GM19438 (cell line): Measurements from ENCODE around the gene PTH2R.
"Not testable (repeated sequence)": the region's sequence is repeated elsewhere in the genome, so short reads cannot be mapped to it uniquely, and the experiment has no call there.

Experiments
- ATAC-seq: cut with Tn5 transposase; IDR thresholded peaks from one replicate; pipeline ENCODE4 v1.9.1; 2021; ENCODE audit warnings: low read depth; ENCODE audit not compliant: unreplicated experiment

Gene PTH2R

DNA sequence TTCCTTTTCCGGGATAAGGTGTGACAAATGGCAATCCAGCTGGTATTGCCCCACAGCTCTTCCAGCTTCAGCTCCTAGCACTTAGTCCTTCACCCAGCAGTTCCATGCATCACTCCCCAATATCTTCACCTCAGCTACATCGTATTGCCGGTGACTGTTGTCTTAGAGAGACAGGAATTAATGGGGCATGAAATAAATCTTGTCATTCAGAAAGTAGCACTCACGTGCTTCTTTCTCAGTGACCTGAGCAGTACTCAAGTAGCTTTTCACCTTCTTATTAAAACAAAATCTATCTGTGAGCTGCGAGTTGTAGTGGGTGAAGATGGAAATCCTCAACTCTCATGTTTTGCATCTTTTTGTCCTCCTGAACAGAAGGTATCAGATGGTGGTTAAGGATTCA is 72.8 kb downstream of the PTH2R start:
- no peak for ATAC-seq

DNA sequence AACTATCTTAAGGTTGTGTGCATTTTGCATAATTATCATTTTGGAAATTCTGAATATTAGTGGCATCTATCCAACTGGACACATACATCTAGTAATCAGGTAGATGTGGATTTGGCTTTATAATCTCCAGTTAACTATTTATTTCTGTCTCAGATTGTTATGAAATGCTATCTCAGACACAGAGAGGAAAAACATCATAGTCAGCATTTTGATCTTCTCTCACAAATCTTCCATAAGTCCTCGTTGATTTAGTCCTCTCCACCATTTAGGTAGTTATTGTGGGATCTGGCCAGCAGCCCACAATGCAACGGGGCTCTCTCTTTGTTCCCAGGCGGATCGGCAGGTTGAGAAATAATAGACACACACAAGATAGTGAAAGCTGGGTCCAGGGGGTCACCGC is 75.4 kb downstream of the PTH2R start:
- ATAC-seq = not testable (repeated sequence)

DNA sequence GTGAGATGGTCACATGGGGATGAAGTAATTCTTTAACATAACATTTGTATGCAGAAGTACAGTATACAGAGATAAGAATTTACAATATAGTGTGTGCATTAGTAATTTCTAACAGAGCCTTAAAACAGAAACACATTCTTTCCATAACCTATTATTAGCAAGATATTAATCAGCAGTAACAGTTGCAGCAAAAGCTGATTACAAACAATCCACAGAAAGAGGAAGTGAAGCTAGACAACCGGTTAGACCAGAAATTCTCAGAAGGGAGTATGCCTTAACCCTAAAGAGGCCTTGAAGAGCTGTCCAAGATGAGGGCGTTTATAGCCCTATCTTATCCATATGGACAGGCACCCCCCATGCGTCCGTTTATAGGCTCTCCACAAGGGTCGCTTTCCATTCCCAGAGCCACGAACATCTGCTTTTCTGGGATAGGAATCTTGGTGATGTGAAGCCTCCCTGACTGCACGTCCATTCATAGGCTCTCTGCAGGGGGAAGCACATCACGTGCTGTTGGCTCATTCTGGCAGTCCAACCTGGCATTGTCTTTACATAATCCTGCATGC is 75.9 kb downstream of the PTH2R start:
- ATAC-seq = not testable (repeated sequence)

DNA sequence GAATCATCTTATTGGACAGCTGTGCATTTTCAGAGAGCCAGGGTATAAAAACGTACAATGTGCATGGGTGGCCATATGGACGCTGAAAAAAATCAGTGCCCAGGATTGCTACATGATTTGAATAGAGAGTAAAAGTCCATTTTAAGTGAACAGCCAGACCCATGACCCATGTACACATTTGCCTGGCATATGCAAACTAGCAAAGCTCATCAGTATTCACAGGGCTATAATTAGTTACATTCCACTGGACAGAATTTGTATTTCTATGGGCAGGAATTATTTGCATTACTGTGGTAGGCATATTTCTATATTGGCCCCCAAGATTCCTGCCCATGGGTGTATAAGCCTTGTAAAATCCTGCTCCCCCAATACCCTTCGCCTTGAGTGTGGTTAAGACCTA is 78.8 kb downstream of the PTH2R start:
- no peak for ATAC-seq

DNA sequence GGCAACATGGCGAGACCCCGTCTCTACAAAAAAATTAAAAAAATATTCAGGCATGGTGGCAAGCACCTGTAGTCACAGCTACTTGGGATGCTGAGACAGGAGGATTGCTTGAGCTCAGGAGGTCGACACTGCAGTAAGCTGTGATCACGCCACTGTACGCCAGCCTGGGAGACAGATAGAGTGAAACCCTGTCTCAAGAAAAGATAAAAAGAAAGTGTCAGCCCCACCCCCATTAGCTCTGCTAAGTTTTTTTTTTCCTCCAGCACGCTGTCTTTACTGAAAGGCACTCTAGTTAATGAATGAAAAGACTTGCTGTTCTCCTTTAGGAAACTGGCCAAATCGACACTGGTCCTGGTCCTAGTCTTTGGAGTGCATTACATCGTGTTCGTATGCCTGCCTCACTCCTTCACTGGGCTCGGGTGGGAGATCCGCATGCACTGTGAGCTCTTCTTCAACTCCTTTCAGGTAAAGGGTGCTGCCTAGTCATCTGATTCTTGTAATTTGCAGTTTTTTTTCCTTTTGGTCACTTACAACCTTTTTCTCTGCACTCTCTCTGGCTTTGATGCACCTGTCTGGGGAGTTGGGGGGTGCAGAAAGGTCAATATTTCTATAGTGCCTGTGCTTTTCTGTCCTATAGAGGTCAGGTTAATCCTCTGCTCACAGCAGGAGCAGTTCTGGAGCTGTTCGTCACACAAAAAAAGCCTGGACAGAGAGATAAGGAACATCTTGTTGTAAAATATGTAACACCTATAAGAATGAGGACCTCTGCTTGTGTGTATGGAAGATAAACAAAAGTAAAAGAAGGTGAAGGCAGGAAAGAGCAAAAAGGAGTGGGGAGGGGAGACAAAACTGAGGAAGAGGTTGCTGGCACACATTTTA is 82.3 kb downstream of the PTH2R start:
- no peak for ATAC-seq

DNA sequence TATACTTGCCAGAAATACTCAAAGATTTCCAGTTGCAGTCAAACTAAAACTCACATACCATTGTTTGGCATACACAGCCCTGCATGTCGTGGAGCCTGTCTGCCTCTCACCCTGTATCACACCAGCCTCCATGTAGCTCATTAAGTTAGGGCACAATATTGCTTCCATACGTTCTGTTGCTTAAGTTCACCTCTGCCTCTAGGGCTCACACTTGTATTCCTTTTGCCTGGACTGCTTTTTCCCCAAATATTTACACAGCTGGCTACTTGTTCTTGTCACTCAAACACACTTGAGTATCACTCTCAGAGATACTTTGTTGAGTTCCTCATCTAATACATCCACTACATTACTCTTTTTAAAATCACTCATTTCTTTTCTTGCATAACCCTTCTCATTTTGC is 83.1 kb downstream of the PTH2R start:
- no peak for ATAC-seq

DNA sequence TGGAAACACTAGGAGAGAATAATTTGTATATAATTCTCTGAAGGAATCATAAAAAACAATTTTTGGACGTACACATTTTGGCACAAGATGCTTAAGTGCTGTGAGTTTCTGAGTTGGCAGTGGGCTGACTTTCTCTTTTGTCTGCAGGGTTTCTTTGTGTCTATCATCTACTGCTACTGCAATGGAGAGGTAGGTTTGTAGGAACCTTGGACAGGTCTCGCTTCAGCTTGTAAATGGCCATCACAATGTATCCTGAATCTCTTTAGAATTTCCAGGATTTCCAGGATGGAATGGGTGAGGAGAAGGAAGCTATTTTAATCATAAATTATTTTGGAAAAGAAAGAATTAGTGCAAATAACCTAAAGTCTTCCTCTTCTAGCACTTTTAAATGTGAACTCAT is 83.9 kb downstream of the PTH2R start:
- no peak for ATAC-seq

DNA sequence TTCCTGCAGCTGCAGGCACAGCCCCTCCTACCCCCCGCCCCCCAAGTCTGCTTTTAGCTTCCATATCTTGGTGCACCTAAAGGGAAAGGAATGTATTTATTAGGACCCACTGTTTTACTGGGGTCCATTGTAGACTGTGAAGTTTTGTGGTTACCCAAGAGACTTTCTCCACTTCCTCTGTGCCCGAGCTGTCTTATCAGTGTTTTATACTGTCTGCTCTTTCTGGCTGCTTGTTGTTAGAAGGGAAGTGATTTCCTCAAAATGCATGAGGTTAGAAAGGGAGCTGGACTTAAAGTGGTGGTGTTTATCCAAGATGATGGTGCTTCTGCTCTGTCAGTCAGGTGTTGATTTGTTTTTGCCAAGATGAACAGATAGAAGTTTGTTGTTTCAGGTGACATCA is 85.0 kb downstream of the PTH2R start:
- no peak for ATAC-seq

DNA sequence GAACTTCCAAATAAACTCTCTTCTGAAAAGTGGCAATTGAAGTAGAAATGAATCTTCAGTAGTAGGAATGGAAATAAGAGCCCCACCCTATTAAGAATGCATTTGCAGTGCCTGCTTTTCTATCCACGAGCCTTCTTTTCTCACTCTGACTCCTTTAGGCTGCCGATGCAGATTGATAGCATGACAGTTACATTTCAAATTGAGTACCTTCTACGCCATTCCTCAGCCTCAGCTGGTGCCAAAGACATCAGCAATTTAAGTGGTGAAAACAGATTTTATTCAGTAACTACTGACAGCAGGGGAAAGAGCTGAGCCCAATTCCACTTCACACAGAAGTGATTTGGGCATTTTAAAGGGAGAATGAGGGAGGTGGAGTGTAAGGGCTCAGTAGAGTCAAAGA is 85.5 kb downstream of the PTH2R start:
- no peak for ATAC-seq

DNA sequence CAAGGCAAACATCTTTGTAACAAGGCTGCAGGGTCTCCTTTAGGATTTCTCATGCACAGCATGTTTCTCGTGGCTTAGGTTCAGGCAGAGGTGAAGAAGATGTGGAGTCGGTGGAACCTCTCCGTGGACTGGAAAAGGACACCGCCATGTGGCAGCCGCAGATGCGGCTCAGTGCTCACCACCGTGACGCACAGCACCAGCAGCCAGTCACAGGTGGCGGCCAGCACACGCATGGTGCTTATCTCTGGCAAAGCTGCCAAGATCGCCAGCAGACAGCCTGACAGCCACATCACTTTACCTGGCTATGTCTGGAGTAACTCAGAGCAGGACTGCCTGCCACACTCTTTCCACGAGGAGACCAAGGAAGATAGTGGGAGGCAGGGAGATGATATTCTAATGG is 86.6 kb downstream of the PTH2R start:
- ATAC-seq = no peak

DNA sequence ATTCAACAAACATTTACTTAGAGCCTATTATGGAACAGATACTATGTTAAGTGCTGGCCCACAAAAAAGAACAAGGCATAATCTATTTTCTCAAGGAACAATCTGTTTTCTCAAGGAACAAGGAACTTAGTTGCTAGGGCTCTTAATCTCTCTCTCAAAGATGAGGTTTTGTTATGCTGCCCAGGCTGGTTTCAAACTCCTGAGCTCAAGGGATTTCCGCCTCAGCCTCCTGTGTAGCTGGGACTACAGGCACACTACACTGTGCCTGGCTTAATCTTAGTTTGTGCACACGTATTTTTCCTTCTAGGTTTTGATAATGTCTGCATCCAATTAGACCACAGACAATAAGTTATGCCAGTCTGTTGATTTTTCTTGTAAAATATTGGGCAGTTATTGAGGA is 89.5 kb downstream of the PTH2R start:
- ATAC-seq = no peak

DNA sequence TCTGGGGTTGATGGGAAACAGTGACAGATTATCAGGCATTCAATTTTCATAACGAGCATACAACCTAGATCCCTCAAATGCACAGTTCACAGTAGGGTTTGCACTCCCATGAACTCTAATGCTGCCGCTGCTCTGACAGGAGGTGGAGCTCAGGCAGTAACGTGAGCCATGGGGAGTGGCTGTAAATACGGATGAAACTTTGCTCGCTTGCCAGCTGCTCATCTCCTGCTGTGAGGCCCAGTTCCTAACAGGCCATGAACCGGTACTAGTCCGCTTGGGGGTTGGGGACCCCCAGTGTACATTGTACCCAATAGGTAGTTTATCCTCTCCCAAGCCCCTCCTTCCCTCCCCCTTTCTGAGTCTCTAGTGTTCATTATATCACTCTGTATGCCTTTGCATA is 94.6 kb downstream of the PTH2R start:
- no peak for ATAC-seq

DNA sequence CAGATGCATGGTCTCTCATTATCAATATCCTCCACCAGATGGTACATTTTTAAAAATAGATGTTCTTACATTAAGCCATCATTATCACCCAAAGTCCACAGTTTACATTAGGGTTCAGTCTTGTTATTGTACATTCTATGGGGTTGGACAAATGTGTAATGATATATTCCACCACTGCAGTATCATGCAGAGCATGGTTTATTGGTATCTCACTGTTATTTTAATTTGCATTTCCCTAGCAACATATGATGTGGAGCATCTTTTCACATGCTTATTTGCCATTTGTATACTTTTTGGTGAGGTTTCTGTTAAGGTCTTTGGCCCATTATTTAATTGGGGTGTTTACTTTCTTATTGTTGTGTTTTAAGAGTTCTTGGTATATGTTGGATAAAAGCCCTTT is 95.7 kb downstream of the PTH2R start:
- no peak for ATAC-seq

DNA sequence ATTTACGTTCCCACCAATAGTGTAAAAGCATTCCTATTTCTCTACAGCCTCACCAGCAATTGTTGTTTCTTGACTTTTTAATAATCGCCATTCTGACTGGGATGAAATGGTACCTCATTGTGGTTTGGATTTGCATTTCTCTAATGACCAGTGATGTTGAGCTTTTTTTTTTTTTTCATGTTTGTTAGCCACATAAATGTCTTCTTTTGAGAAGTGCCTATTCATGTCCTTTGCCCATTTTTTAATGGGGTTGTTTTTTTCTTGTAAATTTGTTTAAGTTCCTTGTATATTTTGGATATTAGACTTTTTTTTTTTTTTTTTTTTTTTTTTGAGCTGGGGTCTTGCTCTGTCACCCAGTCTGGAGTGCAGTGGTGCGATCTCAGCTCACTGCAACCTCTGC is 98.8 kb downstream of the PTH2R start:
- ATAC-seq = not testable (repeated sequence)

DNA sequence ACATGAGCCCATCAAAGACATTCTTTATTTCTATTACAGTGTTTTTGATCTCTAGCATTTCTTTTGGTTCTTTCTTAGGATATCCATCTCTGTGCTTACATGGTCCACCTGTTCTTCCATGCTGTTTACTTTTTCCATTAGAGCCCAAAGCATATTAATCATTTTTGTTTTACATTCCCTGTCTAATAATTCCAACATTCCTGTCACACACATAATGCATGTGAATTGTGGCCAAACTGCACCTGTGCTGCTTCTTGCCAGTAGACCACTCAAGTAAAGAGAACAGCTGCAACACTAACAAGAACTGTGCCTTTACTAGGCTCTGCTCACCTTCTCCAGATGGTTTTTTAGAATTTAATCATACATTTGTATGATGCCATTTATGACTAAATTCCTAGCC is 103.0 kb downstream of the PTH2R start:
- ATAC-seq = no peak

DNA sequence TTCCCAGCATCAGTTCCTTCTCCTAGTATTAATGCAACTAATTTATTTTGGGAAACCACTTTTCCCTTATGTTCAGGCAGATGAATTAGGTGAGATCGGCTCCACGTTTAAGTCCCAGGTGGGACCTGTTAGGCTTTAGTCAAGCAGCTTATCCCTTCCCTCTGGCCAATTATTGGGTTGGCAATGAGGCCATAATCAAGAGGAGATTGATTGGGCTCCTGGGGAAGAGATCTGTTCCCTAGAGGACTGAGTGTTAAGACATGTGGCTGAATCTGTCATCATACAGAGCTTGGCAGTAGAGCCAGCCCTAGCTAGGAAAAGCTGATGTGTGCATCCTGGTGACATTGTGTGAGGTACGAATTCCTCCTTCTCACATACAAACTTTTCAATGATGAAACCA is 104.4 kb downstream of the PTH2R start:
- no peak for ATAC-seq

DNA sequence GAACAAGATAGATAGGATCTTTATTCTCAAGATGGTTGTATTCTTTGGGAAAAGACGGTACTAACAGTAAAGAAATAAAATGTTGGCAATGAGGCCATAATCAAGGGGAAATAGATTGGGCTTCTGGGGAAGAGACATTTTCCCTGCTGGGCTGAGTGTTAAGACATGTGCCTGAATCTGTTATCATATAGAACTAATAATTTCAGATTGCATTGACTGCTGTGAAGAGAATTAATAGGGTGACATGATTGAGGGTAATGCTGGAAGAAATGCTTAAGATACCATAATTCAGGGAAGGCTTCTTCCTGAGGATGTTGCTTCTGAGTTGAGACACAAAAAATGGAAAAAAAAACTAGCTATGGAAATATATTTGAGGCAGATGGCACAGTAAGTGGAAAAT is 105.0 kb downstream of the PTH2R start:
- ATAC-seq = no peak

DNA sequence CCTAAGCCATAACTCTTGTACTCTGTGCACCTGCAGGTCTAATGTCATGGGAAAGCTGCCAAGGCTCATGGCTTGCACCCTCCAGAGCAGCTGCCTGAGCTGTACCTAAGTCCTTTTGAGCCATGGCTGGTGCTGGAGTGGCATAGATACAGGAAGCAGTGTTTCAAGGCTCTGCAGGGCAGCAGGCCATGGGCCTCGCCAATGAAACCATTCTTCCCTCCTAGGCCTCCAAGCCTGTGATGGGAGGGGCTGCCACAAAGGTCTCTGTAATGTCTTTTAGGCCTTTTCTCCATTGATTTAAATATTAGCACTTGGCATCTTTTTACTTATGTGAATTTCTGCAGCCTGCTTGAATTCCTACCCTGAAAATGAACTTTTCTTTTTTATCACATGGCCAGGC is 108.5 kb downstream of the PTH2R start:
- ATAC-seq = no peak

DNA sequence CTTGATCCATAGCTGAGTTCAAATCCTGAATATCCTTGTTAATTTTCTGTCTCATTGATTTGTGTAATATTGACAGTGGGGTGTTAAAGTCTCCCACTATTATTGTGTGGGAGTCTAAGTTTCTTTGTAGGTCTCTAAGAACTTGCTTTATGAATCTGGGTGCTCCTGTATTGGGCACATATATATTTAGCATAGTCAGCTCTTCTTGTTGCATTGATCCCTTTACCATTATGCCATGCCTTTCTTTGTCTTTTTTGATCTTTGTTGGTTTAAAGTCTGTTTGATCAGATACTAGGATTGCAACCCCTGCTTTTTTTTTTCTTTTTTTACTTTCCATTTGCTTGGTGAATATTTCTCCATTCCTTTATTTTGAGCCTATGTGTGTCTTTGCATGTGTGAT is 116.5 kb downstream of the PTH2R start:
- ATAC-seq = not testable (repeated sequence)

DNA sequence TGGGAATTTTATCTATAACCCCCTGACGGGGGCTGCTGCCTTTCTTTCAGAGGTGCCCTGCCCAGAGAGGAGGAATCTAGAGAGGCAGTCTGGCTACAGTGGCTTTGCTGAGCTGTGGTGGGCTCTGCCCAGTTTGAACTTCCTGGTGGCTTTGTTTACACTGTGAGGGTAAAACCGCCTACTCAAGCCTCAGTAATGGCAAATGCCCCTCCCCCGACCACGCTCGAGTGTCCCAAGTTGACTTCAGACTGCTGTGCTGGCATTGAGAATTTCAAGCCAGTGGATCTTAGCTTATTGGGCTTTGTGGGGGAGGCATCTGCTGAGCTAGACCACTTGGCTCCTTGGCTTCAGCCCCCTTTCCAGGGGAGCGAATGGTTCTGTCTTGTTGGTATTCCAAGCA is 118.6 kb downstream of the PTH2R start:
- not testable (repeated sequence) for ATAC-seq

DNA sequence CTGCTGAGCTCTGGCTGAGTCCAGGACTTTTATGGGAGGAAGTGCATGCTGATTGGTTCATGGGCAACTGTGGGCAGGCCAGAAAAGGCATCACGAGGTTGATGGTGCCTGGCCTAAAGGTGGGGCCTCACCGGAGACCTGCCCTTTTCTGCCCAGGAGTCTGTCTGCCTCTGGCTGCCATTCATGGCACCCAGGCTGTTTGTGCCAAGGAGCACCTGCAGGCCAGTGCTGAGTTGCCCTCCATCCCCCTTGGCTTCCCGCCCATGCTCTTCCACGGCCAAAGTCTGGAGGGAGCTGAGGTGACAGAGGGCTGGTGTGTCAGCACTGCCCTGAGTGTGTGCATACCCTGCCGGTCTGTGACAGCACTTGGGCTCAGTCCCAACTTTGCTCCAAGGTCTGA is 123.2 kb downstream of the PTH2R start:
- ATAC-seq = no peak

DNA sequence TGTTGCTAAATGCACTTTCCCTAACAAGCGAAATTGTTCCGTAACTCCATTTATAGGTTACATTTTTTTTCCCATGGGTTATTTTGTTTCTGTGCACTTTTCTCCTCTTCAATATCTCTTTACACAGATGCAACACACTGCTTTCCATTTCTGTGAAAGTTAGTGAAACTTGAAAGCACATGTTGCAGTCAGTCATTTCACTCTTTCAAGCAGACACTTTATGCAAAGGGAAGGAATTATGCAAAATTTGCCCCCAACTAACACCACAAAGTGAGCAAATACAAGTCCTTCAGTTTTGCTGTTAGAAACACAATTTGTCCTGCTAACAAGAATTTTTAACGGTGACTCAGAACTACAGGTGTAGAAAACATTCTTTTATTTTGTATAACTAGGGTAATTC is 124.8 kb downstream of the PTH2R start:
- ATAC-seq = no peak
